ENCODE data around the gene MGMT. TPM values are rescaled to one million over a fixed set of nuclear protein-coding genes. Genes with fewer than 3 reads are reported as not detected.

MGMT gene
- total RNA-seq, 1 donor from 2014 or later: 15.8 TPM

DNA sequence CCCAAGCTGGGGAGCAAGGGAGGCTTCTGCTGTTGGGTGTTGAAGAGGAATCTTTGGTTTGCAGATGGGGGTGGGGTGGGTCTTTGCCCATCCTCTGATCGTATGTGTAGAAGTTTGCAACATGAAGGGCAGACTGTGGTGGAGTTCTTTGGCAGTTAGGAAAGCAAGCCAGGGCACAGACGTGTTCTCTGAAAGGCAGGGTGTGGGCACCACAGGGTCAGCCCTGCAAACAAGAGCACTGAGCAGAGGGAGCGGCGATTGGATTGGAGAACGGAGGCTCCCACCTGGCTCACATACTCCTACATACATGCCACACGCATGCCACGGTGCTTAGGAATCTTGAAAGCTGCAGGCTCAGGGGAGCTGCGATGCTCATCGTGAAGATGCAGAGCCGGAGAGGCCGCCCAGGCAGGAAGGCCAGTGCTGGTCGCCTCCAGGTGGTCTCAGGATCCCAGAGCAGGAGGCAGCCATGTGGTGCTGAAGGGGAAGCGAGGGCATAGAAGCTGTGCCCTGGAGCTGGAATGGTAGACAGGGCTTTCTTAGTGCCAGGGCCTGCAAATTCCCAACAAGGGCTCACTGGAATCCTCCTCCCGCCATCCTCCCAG is 149.0 kb downstream of the MGMT start:
- DNase-seq (ENCODE audit: low spot score): no peak

- no peak for DNase-seq (ENCODE audit: low spot score)
These were observed 150.7 kb downstream of the MGMT start for GRCh38 chr10:129617768-129618167.

- no peak for DNase-seq (ENCODE audit: low spot score)
These were observed 154.0 kb downstream of the MGMT start for GRCh38 chr10:129621062-129621461.

- no peak for DNase-seq (ENCODE audit: low spot score)
These were observed 154.7 kb downstream of the MGMT start for GRCh38 chr10:129621693-129622092.

DNA sequence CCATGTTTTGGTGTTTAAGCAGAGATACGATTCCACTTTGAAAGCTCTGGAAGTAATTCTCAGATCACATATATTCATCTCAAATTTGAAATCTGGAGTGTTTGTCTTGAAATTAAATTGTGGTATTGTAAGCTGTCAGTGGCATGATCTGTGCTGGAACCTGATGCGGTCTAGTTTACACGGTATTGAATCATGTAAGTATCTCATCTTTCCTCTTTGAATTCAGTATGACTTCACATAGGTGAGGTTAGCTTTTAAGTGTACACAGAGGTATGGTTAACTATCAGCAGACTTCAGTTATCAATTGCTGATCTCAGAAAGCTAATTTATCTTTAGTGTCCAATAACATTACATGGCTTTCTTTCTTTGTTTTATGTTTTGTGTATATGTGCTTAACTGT is 155.2 kb downstream of the MGMT start:
- DNase-seq (ENCODE audit: low spot score): no peak

GRCh38 chr10:129622736-129623135 is 155.7 kb downstream of the MGMT start:
- no peak for DNase-seq (ENCODE audit: low spot score)

DNA sequence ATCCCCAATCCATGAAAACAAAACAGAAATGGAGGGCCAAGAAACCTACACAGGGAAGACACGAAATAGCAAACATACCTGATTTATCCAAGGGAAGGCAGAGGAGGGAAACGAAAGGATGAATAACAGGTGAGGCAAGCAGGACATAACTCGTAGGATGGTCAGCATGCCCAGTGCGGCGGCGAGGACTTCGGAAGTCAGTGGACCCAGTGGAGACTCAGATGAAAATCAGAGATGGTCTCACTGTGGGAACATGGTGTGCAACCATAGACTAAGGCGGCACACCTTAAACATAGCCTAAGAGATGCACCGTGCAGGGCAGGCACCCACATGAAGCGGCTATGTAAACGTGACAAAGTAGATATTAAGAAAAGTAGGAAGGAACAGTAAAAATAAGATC is 157.5 kb downstream of the MGMT start:
- DNase-seq (ENCODE audit: low spot score): no peak

- no peak for DNase-seq (ENCODE audit: low spot score)
These were observed 159.3 kb downstream of the MGMT start for GRCh38 chr10:129626309-129626708.

GRCh38 chr10:129626796-129627435 is 159.9 kb downstream of the MGMT start:
- DNase-seq (ENCODE audit: low spot score): no peak

DNA sequence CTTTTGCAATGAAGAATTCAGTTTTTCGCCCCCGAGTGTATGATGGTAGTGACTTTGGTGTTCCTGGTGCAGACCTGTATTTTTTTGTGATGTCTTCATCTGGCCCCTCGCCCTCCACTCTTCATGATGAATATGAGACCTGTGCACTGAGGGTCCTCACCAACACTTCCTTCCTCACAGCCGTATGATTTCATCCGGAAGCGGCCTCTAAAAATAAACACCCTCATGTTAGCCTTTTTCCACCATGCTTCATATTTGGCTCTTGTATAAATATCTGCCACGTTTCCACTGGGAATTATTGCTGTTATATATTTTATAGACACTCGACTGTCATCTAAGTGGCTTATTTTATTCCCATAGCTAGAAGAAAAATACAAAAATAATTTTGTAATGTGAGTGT is 160.4 kb downstream of the MGMT start:
- DNase-seq (ENCODE audit: low spot score): no peak

DNA sequence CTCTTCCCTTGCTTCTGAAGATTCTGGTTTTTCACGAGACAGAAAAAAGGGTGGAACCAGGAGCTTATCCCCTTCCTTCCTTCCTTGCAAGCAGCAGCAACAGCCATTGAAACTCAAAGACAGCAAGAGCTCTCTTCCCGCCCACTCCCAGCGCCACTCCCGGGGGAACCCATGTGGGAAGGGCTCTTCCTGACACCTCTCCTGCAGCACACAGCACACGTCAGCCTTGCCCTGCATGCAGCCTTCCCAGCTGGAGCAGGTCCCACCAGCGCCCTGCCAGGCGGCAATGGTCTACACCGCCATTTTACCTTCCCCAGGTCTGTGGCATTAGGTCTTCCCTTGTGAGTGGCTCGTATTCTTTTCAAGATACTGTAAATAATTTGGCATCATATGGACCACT is 161.8 kb downstream of the MGMT start:
- DNase-seq (ENCODE audit: low spot score): no peak

- no peak for DNase-seq (ENCODE audit: low spot score)
These were observed 162.9 kb downstream of the MGMT start for GRCh38 chr10:129629911-129630310.

- DNase-seq (ENCODE audit: low spot score): no peak
These were observed 164.0 kb downstream of the MGMT start for GRCh38 chr10:129631006-129631405.

DNA sequence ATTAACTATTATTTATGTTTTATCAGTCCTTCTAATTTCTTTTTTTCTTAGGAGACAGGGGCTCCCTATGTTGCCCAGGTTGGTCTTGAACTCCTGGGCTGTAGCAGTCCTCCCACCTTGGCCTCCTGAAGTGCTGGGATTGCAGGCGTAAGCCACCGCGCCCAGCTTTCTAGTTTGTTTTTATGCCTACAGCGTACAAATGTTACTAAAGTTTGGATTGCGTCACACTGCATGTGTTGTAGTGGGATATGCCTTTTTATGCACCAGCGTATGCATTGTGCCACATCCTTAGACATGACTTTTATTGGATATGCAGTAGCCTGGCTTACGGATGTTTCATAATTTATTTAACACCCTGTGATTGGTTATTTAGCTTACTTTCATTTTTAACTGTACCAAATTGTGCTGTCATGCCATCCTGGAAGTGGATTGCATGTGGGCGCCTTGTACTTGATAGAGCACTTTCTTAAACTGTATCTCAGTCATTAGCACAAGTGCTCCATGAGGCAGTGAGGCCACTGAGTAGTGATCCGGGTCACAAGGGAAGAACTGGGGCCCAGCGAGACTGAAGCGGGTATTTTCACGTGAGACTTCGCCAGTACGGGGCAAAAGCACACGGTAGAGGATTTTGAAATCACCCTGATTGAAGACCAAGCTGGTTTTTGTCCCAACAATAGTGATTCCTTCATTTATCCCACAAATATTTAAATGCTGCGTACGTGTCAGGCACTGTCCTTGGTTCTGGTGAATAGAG is 165.0 kb downstream of the MGMT start:
- DNase-seq (ENCODE audit: low spot score): no peak

DNA sequence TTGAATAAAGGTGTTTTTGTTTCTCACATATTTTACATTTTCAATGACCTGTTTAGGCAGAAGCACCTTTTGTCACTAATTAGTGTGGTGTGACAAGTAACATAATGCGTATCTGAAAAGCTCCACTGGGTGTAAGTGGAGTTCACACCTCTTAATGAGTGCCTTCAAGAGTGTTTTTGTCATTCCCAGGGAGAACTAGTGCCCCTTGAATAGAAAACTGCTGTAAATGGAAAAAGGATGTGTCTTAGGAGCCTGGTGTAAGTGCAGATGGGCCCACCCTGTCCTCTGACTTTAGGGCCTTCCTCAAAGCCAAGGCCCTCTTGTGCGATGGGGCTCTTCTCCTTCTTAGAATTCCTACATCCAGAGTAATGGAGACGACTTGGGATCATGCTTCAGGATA is 170.0 kb downstream of the MGMT start:
- DNase-seq (ENCODE audit: low spot score): no peak

DNA sequence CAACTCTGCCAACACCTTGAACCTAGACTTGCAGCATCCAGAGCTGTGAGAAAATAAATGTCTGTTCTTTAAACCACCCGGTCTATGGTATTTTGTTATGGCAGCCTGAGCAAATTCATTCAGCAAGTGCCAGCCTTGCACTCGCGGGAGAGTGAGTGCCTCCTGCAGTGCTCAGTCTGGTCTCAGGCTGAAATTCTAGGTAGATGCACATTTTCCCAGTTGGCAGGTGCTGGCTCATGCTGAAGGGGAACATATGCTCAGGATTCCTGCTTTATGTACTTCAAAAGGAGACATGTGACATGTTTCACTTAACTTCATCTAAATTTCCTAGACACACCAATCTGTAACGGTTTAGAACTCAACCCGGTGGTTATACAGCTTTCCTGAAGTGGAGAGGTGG is 170.8 kb downstream of the MGMT start:
- DNase-seq (ENCODE audit: low spot score): no peak

DNA sequence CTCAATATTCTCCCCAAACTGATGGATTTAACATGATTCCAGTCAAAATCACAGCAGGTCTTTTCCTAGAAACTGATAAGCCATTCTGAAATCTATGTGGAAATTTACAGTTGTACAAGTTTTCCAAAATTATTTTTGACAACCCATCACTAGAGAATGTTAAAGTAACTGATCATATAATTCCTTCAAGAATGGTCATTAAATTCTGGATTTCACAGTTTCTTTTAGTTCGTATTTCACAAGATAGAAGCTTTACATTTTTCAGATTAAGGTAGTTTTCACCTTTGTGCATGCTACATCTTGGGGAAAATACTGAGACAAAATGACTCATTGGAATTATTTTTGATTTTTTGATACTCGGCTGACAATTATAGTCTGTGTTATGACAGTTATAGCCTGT is 174.3 kb downstream of the MGMT start:
- no peak for DNase-seq (ENCODE audit: low spot score)

DNA sequence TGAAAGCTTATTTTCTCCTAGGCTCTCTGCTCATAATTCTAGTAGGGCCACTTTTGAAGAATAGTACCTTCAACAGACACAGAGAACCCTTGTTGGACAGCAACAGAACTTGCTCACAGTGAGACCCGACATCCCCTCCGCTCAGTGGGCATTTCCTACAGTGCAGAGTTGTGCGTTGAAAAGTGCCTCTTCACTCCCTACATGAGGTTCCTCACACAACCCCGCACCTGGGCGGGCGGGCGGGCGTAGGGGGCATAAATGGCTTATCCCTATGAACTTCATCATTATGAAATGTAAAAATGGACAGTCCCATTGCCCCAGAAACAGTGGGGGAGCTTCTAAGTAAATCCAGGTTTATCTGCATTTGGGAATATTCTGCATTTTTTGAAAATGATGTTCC is 174.9 kb downstream of the MGMT start:
- DNase-seq (ENCODE audit: low spot score): no peak

- DNase-seq (ENCODE audit: low spot score): no peak
These were observed 175.4 kb downstream of the MGMT start for GRCh38 chr10:129642427-129642826.

DNA sequence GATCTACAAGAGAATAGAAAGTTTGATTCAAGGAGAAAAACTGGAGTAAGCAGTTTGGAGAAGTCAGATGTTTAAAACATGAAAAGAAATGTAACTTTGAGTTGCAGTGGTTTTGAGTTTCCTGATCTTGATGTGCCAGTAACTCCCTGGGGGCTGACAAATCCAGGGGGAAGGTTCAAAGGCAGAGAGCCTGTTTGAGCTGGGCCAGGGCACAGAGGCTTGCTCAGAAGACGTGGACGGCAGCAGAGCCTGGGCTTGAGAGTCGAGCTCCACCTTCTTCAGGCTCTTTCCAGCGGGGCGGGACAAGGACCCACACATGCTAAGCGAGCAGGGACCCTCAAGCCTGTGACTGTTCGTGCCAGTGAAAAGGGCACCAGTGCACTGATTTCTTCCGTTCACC is 176.2 kb downstream of the MGMT start:
- DNase-seq (ENCODE audit: low spot score): no peak

- no peak for DNase-seq (ENCODE audit: low spot score)
These were observed 178.4 kb downstream of the MGMT start for GRCh38 chr10:129645487-129645886.

DNA sequence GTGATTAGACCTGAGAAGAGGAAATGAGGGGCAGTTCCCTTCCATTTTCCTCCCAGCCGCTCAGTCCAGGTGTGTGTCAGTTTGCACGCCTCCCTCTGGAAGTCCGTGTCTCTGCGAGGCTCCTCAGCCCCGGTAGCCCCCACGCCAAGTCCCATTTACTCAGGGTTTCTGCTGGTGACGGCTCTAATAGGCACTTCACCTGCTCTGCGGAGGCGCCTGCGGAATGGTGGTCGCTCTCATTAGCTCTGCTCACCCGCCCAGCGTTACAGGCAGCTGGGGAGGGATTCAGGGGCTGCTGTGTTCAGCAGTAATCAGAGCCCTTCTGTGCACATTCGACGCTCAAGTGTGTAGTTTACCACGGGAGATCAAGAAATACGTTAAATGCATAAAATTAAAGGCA is 179.9 kb downstream of the MGMT start:
- DNase-seq (ENCODE audit: low spot score): no peak

DNA sequence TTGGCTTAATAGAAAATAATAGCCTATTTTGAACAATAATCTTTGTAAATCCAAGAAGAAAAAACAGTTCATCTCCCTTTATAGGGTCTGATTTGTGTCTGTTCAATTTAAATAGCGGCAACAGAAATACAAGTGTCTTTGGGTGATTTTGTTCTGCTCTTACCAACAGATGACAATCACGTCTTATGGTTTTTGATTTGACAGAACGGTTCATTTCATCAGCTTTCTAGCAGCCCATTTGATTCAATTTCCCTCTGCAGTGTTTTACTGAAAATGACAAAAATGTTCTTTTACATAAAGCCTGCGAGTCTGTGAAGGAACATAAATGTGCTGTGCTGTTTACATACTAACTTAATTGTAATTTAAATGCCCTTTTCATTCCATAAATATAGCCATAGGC is 180.5 kb downstream of the MGMT start:
- no peak for DNase-seq (ENCODE audit: low spot score)

All from mesenteric fat pad (tissue), 1 donor.